Measurements from ENCODE around the gene CDC42EP1.

GRCh38 chr22:37611207-37611606, 50.9 kb downstream of the CDC42EP1 start:
- TF ChIP-seq POLR2AphosphoS5 (IDR thresholded peaks at IDR 0.05; ENCODE audit: low read depth, low read length): no peak
- no peak for TF ChIP-seq POLR2A (IDR thresholded peaks at IDR 0.05; ENCODE audit: low read depth, low read length)
